Mammary epithelial cell (primary cell): ENCODE measurements around the gene MAPK9.

Experiments used
- EZH2 ChIP-seq: IDR thresholded peaks from 2 replicates; pipeline ENCODE4 v1.6.1; 2012; ENCODE audit warnings: low read length, inconsistent platforms, borderline replicate concordance
- TF ChIP-seq, protein P1 (sequence below), 2 donors: IDR thresholded peaks in 1 of 2; conservative IDR thresholded peaks in 1 of 2; 2 replicates each; pipeline ENCODE4 v1.5.1; 2011 to 2012; ENCODE audit warnings: inconsistent platforms in 2 of 2, low read length in 2 of 2, mild to moderate bottlenecking in 2 of 2, control low read depth in 1 of 2, low read depth in 1 of 2; ENCODE audit not compliant: insufficient read depth in 1 of 2; ENCODE audit errors: extremely low read depth in 1 of 2

GRCh38 chr5:180301253-180301652 is 9.4 kb upstream of the MAPK9 start:
- TF ChIP-seq, protein P1, sequence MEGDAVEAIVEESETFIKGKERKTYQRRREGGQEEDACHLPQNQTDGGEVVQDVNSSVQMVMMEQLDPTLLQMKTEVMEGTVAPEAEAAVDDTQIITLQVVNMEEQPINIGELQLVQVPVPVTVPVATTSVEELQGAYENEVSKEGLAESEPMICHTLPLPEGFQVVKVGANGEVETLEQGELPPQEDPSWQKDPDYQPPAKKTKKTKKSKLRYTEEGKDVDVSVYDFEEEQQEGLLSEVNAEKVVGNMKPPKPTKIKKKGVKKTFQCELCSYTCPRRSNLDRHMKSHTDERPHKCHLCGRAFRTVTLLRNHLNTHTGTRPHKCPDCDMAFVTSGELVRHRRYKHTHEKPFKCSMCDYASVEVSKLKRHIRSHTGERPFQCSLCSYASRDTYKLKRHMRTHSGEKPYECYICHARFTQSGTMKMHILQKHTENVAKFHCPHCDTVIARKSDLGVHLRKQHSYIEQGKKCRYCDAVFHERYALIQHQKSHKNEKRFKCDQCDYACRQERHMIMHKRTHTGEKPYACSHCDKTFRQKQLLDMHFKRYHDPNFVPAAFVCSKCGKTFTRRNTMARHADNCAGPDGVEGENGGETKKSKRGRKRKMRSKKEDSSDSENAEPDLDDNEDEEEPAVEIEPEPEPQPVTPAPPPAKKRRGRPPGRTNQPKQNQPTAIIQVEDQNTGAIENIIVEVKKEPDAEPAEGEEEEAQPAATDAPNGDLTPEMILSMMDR (conservative IDR thresholded peaks at IDR 0.05 in 1 of 2, IDR thresholded peaks at IDR 0.05 in 1 of 2; ENCODE audit: extremely low read depth in 1 of 2, insufficient read depth in 1 of 2, low read depth in 1 of 2, low read length in 2 of 2): no peak
- no peak for TF ChIP-seq EZH2
